ENCODE measurements around the gene HAPLN2.
"Not testable (repeated sequence)": the region's sequence is repeated elsewhere in the genome, so short reads cannot be mapped to it uniquely, and the experiment has no call there.

HAPLN2 gene

DNA sequence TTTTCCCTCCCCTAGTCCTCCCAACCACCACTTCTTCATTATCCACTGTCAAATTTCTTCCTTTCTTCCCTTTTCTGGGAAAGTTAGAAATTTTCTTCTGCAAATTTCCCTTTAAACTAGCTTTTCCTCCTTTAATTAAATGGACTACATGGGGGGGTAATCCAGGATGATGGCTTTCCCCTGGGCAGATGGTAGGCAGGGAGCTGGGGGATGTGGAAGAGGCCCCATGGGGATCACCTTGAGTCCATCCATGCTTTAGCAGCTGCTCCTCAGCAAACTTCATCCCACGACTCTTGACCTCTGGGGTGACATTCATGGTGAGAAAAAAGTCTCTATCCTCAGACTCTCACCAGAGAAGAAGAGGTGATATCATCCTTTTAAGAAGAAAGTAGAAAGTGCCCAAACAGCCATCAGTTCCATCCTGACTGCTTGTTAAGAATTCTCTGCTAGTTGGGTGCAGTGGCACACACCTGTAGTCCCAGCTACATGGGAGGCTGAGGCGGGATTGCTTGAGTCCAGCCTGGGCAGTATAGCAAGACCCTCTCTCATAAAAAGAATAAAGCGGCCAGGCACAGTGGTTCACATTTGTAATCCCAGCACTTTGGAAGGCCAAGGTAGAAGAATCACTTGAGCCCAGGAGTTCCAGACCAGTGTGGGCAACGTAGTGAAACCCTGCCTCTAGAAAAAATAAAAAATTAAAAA lies 20.3 kb upstream of the HAPLN2 start:
- FAIRE-seq (no peak), DNase-seq (ENCODE audit: insufficient read length, low spot score) (no peak)
- TF ChIP-seq POLR2A (IDR thresholded peaks at IDR 0.05; ENCODE audit: low read depth, low read length) = no peak

DNA sequence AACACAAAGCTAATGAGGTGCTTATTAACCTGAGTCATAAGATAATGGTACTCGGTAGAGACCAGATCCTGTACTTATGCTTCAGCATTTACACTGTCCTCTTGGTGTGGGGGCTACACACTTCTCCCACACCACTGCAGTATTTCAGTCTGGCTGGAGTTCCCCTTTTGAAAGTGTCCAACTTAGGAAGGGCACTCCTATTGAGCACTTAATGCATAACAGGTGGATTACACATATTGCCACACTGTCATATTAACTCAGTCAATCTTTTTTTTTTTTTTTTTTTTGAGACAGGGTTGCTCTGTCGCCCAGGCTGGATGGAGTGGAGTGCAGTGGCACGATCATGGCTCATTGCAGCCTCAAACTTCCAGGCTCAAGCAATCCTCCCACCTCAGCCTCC lies 19.4 kb upstream of the HAPLN2 start:
- no peak for TF ChIP-seq POLR2A (IDR thresholded peaks at IDR 0.05; ENCODE audit: low read depth, low read length)
- DNase-seq (ENCODE audit: insufficient read length, low spot score) = no peak
- no peak for FAIRE-seq

DNA sequence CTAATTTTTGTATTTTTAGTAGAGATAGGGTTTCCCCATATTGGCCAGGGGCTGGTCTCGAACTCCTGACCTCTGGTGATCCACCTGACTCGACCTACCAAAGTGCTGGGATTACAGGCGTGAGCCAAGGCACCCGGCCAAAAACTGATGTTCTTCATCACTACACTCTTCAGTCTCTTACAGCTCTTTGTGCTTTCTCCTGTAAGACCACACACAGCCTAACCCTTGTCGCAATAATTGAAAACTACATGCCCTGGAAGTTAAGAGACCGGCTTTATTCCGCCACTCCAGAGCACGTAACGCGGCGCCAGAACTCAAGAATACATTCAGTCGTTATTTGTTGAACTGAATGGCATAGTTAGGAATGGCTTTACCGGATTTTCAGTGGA lies 18.5 kb upstream of the HAPLN2 start:
- no peak for DNase-seq (ENCODE audit: insufficient read length, low spot score)
- FAIRE-seq = no peak
- TF ChIP-seq POLR2A (IDR thresholded peaks at IDR 0.05; ENCODE audit: low read depth, low read length) = no peak

DNA sequence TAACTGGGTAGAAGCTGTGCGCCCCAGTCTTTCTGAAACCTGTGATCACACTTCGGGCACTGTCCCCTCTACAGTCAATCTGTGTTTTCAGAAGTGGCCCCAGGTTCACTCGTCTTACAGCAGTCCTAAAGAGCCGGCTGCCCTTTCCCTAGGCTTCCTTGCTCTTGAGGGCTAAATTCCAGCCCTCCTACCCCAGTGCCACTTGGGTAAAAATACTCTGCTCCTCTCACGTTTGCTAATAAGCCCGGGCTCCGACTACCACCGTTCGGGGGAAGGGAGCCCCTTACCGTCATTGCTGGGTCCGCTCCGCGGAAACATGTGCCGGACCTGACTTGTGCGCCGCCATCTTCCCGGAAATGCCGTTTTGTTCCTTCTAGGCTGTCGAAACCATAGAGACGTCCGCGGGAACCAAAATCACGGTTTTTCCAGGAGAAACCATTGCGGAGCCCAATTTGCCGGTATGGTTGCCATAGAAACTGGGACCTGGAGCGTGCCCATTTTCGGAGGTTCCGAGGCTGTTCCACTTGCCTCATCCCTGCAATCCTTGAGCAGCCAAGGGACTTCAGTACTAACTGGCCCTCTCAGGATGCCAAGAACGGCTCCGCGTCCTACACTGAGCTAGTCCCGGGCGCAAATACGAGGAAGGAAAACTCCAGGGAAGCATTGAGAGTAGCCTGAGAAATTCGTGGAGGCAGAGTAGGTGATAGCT lies 17.9 kb upstream of the HAPLN2 start, which contains the start of gene GPATCH4:
Gene GPATCH4, minus strand, starts transcription at position 358 of the 709 bp plus-strand sequence.
- FAIRE-seq (no peak), DNase-seq (ENCODE audit: insufficient read length, low spot score) (peak; percentile 78)
- TF ChIP-seq POLR2A (IDR thresholded peaks at IDR 0.05; ENCODE audit: low read depth, low read length) = peak; percentile 87

DNA sequence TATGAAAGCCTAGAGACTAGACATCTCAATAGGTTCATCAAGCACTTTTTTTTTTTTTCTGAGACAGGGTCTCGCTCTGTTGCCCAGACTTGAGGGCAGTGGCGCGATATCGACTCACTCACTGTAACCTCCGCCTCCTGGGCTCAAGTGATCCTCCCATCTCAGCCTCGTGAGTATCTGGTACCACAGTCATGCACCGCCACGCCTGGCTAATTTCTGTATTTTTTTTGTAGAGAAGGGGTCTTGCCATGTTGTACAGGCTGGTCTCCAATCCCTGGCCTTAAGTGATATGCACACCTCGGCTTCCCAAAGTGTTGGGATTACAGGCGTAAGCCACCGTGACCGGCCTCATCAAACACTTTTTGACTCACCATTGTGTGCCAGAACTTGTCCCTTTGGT lies 17.3 kb upstream of the HAPLN2 start:
- no peak for DNase-seq (ENCODE audit: insufficient read length, low spot score)
- TF ChIP-seq POLR2A (IDR thresholded peaks at IDR 0.05; ENCODE audit: low read depth, low read length) = no peak
- no peak for FAIRE-seq

DNA sequence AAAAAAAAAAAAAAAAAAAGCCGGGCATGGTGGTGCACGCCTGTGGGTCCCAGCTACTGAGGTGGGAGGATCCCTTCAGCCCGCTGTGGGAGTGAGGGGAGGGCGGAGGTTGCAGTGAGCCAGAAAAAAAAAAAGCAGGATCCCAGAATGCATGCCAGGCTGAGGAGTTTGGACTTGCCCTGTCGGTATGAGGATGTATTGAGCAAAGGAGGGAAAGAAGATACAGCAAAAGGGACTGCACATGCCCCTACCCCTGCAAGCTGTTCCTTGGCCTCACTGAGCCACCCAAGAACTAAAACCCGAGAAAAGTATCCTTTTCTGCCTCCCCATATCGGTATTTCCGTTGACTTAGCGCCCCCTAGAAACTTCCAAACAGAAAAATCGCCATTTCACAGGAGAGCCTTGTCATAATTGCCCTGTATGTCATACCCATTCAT lies 16.6 kb upstream of the HAPLN2 start:
- FAIRE-seq (no peak), DNase-seq (ENCODE audit: insufficient read length, low spot score) (no peak)
- TF ChIP-seq POLR2A (IDR thresholded peaks at IDR 0.05; ENCODE audit: low read depth, low read length) = no peak

DNA sequence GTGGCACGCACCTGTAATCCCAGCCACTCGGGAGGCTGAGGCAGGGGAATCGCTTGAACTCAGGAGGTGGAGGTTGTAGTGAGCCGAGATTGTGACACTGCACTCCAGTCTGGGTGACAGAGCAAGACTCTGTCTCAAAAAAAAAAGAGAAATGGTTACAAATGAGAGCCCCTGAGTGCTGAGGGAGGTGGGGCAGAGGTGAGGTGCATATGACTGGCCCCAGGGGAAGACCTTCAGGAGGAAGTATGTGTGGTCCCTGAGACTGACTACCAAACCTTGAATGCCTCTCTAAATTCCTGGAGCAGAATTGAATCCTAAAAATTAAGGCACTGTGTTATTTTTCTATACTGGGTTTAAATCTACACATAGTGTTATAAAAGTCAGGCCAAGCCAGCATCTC lies 11.9 kb upstream of the HAPLN2 start:
- DNase-seq (ENCODE audit: insufficient read length, low spot score); FAIRE-seq: not testable (repeated sequence)

DNA sequence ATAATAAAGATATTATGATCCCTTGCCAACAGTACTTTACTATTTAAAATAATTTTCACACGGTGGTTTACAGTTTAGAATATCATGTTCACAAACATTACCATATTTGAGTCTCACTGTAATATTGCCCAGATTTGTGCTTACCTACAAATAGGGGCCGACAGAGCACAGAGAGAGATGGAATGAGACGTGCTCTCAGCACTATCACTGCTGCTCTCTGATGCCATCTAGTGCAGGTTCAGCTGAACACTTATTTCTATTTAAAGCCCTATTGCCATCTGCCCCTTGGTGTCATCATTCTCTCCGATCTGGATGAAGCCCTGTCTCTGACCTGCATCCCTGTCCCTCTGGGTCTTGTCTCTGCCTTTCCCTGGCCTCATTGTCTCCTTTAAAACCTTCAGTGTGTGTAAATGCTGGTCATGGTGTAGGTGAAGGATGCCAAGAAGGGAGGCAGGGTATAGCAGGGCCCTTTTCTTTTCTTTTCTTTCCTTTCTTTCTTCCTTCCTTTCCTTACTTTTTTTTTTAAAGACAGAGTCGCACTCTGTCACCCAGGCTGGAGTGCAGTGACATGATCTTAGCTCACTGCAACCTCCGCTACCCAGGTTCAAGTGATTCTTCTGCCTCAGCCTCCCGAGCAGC lies 11.1 kb upstream of the HAPLN2 start:
- TF ChIP-seq POLR2A (IDR thresholded peaks at IDR 0.05; ENCODE audit: low read depth, low read length) = no peak
- DNase-seq (ENCODE audit: insufficient read length, low spot score) (peak; percentile 57), FAIRE-seq (peak; percentile 87)

DNA sequence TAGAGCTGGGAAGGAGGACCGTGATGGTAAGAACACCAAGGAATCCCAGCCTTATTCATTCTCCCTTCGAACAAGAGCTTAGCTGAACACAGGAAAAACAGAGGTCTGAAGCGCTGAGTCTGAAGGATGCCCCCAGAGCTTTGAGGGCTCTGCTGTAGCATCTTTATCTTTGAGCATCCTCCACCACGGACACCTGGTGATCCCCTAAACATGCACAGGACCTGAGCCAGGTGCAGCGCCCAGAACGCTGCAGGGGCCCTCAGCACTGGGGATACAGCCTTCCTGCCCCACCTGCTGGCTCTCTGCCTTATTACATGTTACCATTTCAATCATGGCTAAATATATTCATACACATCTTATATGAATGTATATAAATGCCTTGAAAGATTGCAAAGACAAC lies 10.2 kb upstream of the HAPLN2 start:
- FAIRE-seq = no peak
- DNase-seq (ENCODE audit: insufficient read length, low spot score) = no peak
- no peak for TF ChIP-seq POLR2A (IDR thresholded peaks at IDR 0.05; ENCODE audit: low read depth, low read length)

DNA sequence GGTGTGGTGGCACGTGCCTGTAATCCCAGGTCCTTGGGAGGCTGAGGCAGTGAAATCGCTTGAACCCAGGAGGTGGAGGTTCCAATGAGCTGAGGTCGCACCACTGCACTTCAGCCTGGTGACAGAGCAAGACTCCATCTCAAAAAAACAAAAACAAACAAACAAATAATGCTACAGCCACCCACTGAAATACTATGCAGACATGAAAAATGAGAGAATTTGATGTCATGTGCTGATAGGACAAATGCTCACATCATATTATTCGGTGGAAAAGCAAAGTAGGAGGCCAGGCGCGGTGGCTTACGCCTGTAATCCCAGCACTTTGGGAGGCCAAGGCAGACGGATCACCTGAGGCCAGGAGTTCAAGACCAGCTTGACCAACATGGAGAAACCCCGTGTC lies 9.1 kb upstream of the HAPLN2 start:
- not testable (repeated sequence) for FAIRE-seq; DNase-seq (ENCODE audit: insufficient read length, low spot score)

DNA sequence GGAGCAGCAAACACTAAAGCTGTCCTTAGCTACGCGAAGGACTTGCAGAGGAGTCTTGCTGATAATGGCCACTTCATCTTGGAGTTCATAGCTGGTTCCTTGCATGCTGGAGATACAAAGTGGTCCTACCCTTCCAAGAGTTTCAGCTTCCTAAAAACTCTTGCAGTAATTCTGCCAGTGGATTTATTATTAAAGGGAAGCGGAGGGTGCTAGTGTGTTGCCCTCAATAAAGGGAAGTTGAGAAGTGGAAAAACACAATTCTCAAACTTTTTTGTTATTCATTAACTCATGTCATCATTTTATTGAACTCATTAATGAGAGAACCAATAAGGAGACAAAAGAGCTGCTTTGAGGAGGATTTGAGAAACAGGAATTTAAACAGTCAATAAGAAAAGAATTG lies 6.5 kb upstream of the HAPLN2 start:
- TF ChIP-seq POLR2A (IDR thresholded peaks at IDR 0.05; ENCODE audit: low read depth, low read length) = no peak
- no peak for DNase-seq (ENCODE audit: insufficient read length, low spot score)
- FAIRE-seq = no peak

DNA sequence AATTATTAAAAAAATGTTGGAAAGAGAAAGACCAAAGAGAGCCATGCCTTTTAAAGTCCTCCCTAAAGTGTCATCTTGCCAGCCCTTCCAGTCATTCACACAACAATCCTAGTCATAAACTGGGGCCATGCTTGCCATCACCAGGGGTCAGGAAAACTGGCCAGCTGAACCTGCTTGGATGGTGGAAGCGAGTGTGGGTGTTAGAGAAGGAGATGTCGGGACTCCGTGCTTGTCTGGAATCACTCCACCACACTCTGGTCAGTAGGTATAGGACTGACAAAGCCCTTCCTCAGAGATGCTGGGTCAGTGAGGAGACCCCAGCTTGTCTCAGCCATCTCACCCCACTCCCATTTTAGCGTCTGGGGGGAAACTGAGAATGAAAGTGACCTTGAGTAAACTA lies 3.3 kb upstream of the HAPLN2 start:
- FAIRE-seq = no peak
- TF ChIP-seq POLR2A (IDR thresholded peaks at IDR 0.05; ENCODE audit: low read depth, low read length) = no peak
- no peak for DNase-seq (ENCODE audit: insufficient read length, low spot score)

DNA sequence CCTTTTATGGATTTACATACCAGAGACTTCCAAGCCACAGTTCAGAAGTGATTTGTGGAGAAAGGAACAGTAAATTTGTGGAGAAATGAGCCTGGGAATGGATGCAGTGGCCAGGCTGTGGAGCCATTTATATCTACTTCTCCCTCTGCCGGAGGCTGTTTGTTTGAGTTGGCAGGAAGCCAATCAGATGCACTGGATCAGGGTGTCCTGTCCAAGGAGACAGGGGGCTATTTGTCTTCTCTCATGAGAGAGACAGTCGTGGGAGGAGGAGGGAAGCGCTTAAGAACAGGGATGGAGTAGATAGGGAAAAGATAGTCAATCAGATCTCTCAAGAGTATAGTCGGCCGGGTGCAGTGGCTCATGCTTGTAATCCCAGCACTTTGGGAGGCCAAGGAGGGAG lies 2.8 kb upstream of the HAPLN2 start:
- FAIRE-seq = no peak
- peak; percentile 42 for DNase-seq (ENCODE audit: insufficient read length, low spot score)
- no peak for TF ChIP-seq POLR2A (IDR thresholded peaks at IDR 0.05; ENCODE audit: low read depth, low read length)

DNA sequence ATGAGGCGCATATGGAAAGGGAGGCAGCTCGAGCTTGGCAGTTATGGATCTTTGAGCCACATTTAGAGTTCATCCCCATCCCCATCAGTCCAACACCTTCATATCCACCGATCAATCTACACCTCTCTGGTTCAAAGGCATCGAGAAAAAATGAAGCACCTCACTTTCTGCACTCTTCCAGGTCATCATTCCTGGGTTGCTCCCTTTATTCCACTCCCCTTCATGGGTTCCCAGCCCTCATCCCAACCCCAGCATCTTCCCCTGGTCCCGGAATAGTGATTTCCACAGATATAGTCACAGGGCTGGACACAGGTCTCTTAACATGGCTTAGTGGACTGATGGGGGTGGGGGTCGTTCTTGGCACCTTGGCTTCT lies 354 bp downstream of the HAPLN2 start:
- FAIRE-seq (no peak), DNase-seq (ENCODE audit: insufficient read length, low spot score) (no peak)
- TF ChIP-seq POLR2A (IDR thresholded peaks at IDR 0.05; ENCODE audit: low read depth, low read length) = no peak
